Spinal cord (tissue), 10 donors: Measurements from ENCODE around the gene NFE2L2. TPM values are rescaled to one million over a fixed set of nuclear protein-coding genes. Genes with fewer than 3 reads are reported as not detected.
A peak's percentile ranks its signal among the peaks of the same experiment; 100 is the strongest.
"Not testable (repeated sequence)": the region's sequence is repeated elsewhere in the genome, so short reads cannot be mapped to it uniquely, and the experiment has no call there.

Experiments used
- DNase-seq, 6 donors: peaks; one replicate each; pipeline versions ENCODE4 v3.0.0 to v3.0.0-alpha.2; 2013 to 2015; ENCODE audit warnings: low spot score in 6 of 6, low read depth in 4 of 6
- H3K27ac ChIP-seq: one replicate; pipeline ENCODE4 v1.5.1; 2013; ENCODE audit warnings: low read depth, low read length, control low read depth
- H3K27me3 ChIP-seq: one replicate; pipeline ENCODE4 v1.6.1; 2013; ENCODE audit warnings: low read length; ENCODE audit not compliant: control insufficient read depth, insufficient read depth
- H3K36me3 ChIP-seq: one replicate; pipeline ENCODE4 v1.6.1; 2013; ENCODE audit warnings: low read length; ENCODE audit not compliant: control insufficient read depth, insufficient read depth
- H3K4me1 ChIP-seq: one replicate; pipeline ENCODE4 v1.6.1; 2013; ENCODE audit warnings: low read length; ENCODE audit not compliant: control insufficient read depth, insufficient read depth
- H3K4me3 ChIP-seq: one replicate; pipeline ENCODE4 v1.5.1; 2013; ENCODE audit warnings: low read depth, low read length, control low read depth
- H3K9me3 ChIP-seq: one replicate; pipeline ENCODE4 v1.6.1; 2013; ENCODE audit warnings: low read length; ENCODE audit not compliant: control insufficient read depth, insufficient read depth
- WGBS: methylation state at CpG from one replicate; pipeline ENCODE4 v1.1.5; 2013; ENCODE audit warnings: missing lambda C conversion rate; ENCODE audit not compliant: insufficient coverage; 5-methylcytosine and 5-hydroxymethylcytosine counted together
- polyA plus RNA-seq, 2 donors: library from polyadenylated mRNA; unstranded; fragments of 120-200 nt; gene quantifications; one replicate each; pipeline ENCODE4 v1.2.1, GENCODE V29; 2013; ENCODE audit not compliant: insufficient read length in 2 of 2
- total RNA-seq, 2 donors: library from RNA; depleted of rRNA in 1 of 2; stranded (reverse); fragments of 120-200 nt in 1 of 2; fragments of >200 nt in 1 of 2; gene quantifications; one replicate each; pipeline versions ENCODE4 v1.2.3 to v1.2.4, GENCODE V29; 2013 to 2014
- donor health status: healthy.

NFE2L2 gene
- total and polyA plus RNA-seq, 4 donors: 62.8 to 87.9 (median 64.8) TPM

- no peak overlapping the region for H3K27ac ChIP-seq
- 93% methylated on average over 4 of the region's 5 CpGs for WGBS
Observed at GRCh38 chr2:177252808-177253531, 11.6 kb downstream of the NFE2L2 start.

DNA sequence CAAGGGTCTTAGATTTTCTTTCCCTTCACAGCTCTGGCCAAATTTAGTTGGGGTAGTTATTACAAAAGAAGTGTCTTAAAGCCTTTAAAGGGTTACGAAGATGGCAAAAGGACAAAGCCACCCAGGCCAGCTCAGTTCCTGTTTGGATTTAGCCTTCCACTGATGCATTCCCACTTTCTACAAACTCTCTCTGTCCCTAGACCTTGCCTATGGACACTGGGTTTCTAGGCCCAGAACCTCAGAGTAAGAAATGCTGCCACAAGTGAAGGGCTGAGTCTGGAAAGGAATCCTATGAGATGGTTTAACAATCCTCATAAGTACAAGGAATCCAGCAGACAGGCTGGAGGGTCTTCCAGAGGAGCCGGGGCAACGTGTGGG lies 13.4 kb downstream of the NFE2L2 start:
- Histone ChIP-seq H3K27ac (no peak overlapping the region), H3K4me1 (no peaks in the 10 kb centered on the region)

More at GRCh38 chr2:177252808-177253531, 11.6 kb downstream of the NFE2L2 start:
- Histone ChIP-seq H3K9me3 (peaks cover 2% of the 10 kb centered on the region), H3K27me3 (no peaks in the 10 kb centered on the region), H3K36me3 (no peaks in the 10 kb centered on the region), H3K4me3 (no peak overlapping the region), H3K4me1 (no peaks in the 10 kb centered on the region)
- peak in 1 of 6 donors; percentile 57 for DNase-seq

GRCh38 chr2:177250461-177250860 lies 14.1 kb downstream of the NFE2L2 start:
- H3K36me3 ChIP-seq: no peaks in the 10 kb centered on the region
- H3K27me3 ChIP-seq: no peaks in the 10 kb centered on the region
- no peak for DNase-seq
- H3K4me1 ChIP-seq: no peaks in the 10 kb centered on the region
- 87% methylated on average over 5 of the region's 5 CpGs for whole genome bisulfite sequencing
- no peak overlapping the region for H3K4me3 ChIP-seq
- H3K27ac ChIP-seq: no peak overlapping the region
- H3K9me3 ChIP-seq: no peaks in the 10 kb centered on the region

More for the DNA sequence above, 13.4 kb downstream of the NFE2L2 start:
- Histone ChIP-seq H3K27me3 (no peaks in the 10 kb centered on the region), H3K36me3 (no peaks in the 10 kb centered on the region), H3K4me3 (no peak overlapping the region), H3K9me3 (no peaks in the 10 kb centered on the region)
- DNase-seq: no peak
- WGBS: no CpG with 5 or more reads among the region's 3 CpGs

GRCh38 chr2:177249038-177249437 lies 15.5 kb downstream of the NFE2L2 start:
- no peak overlapping the region for H3K4me3 ChIP-seq
- WGBS: no CpG with 5 or more reads among the region's 7 CpGs
- no peaks in the 10 kb centered on the region for H3K9me3 ChIP-seq
- H3K36me3 ChIP-seq: no peaks in the 10 kb centered on the region
- DNase-seq: no peak
- no peaks in the 10 kb centered on the region for H3K4me1 ChIP-seq
- H3K27ac ChIP-seq: no peak overlapping the region
- H3K27me3 ChIP-seq: no peaks in the 10 kb centered on the region

DNA sequence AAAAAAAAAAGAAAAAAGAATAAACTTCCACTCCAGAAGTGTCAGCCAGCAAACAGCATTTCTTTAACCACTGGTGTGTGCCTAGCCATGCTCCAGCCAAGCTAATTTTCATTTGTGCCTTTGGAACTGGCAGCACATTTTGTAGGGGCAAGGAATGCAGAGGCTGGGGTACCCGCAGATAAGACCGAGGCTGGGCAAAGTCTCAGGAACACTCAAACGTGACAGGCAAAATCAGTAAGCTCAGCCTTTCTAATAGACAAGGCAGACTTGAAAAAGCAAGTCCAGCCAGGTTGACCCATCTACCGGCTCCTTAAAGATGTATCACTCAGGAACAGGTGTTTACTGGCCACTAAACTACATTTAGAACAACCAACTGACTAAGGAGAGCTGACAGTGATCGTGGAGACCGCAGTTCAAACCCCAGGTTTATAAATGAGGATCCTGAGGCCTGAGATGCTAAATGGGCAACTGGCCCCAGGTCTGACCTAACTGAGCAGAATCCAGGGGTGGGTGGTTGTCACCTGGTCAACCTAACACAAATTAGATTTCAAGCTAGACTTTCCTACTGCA lies 16.7 kb downstream of the NFE2L2 start:
- Histone ChIP-seq H3K27ac (no peak overlapping the region), H3K9me3 (no peaks in the 10 kb centered on the region), H3K27me3 (no peaks in the 10 kb centered on the region), H3K4me3 (no peak overlapping the region), H3K36me3 (no peaks in the 10 kb centered on the region), H3K4me1 (peaks cover 3% of the 10 kb centered on the region)
- WGBS: 92% methylated on average over 4 of the region's 6 CpGs
- DNase-seq: no peak

DNA sequence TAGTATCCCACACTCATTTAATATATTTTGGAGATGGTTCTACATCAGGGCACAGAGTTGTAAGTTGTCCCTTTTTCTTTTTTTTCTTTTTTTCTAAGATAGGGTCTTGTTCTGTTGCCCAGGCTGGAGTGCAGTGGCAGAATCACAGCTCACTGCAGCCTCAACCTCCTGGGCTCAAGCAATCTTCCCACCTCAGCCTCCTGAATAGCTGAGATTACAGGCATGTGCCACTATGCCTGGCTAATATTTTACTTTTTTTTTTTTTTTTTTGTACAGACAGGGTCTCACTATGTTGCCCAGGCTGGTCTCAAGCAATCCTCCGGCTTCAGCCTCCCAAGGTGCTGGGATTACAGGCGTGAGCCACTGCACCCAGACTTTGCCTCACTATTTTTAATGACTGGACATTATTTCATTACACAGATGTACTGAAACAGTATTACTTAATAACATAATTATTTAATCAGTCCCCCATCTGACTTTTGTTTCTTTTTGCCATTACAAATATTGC lies 17.9 kb downstream of the NFE2L2 start:
- not testable (repeated sequence) for H3K27me3 ChIP-seq, H3K4me3 ChIP-seq, H3K4me1 ChIP-seq, DNase-seq, H3K36me3 ChIP-seq, H3K9me3 ChIP-seq, H3K27ac ChIP-seq
- WGBS: 60% methylated on average over 1 of the region's 2 CpGs

GRCh38 chr2:177246000-177246399 lies 18.5 kb downstream of the NFE2L2 start:
- DNase-seq: no peak
- H3K4me1 ChIP-seq: peaks cover 6% of the 10 kb centered on the region
- H3K9me3 ChIP-seq: no peaks in the 10 kb centered on the region
- H3K4me3 ChIP-seq: no peak overlapping the region
- no peaks in the 10 kb centered on the region for H3K27me3 ChIP-seq
- 70% methylated on average over 3 of the region's 3 CpGs for WGBS
- no peaks in the 10 kb centered on the region for H3K36me3 ChIP-seq
- no peak overlapping the region for H3K27ac ChIP-seq

DNA sequence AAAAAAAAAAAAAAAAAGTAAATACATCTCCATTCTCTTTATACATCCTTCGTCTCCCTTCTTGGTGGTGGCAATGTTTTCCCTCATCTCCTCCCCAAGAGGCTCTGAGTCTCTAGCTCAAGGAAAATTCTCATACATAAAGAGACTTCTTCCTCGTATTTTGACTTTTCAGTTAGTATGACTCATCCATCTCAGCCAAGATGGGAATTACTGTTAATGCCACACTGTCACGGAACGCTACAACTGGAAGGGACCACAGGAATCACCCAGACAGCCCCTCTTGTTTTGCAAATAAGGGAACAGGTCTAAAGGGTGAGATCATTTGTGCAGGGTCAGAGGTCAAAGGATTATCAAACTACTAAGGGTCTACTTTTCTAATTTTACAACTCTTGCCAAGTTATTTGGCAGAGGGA lies 19.5 kb downstream of the NFE2L2 start:
- Histone ChIP-seq H3K27ac (no peak overlapping the region), H3K4me3 (no peak overlapping the region), H3K36me3 (no peaks in the 10 kb centered on the region), H3K4me1 (peaks cover 9% of the 10 kb centered on the region), H3K27me3 (no peaks in the 10 kb centered on the region), H3K9me3 (no peaks in the 10 kb centered on the region)
- DNase-seq: no peak
- no CpG with 5 or more reads among the region's 4 CpGs for WGBS

- Histone ChIP-seq H3K27ac (no peak overlapping the region), H3K36me3 (no peaks in the 10 kb centered on the region), H3K4me1 (peaks cover 12% of the 10 kb centered on the region), H3K27me3 (no peaks in the 10 kb centered on the region), H3K4me3 (no peak overlapping the region), H3K9me3 (no peaks in the 10 kb centered on the region)
- no peak for DNase-seq
- WGBS: no CpG with 5 or more reads among the region's 6 CpGs
Observed at GRCh38 chr2:177244244-177244771, 20.2 kb downstream of the NFE2L2 start.

GRCh38 chr2:177243476-177243875 lies 21.1 kb downstream of the NFE2L2 start:
- Histone ChIP-seq H3K4me1 (peaks cover 16% of the 10 kb centered on the region), H3K36me3 (no peaks in the 10 kb centered on the region), H3K27ac (peak overlapping the region; percentile 84), H3K9me3 (no peaks in the 10 kb centered on the region), H3K27me3 (no peaks in the 10 kb centered on the region), H3K4me3 (no peak overlapping the region)
- DNase-seq: no peak
